Hematopoietic multipotent progenitor cell treated with erythropoietin and hydrocortisone succinate and interleukin-3 and kit ligand, for 6 days (in vitro differentiated cells): ENCODE results near the gene SMIM15.

Experiments used
- DNase-seq: peaks from one replicate; pipeline ENCODE4 v3.0.0-alpha.2; 2015

Gene SMIM15

GRCh38 chr5:61159070-61159469 lies 3.2 kb downstream of the SMIM15 start:
- DNase-seq, result peak; percentile 17

GRCh38 chr5:61151893-61152292 lies 10.4 kb downstream of the SMIM15 start:
- no peak for DNase-seq

DNA sequence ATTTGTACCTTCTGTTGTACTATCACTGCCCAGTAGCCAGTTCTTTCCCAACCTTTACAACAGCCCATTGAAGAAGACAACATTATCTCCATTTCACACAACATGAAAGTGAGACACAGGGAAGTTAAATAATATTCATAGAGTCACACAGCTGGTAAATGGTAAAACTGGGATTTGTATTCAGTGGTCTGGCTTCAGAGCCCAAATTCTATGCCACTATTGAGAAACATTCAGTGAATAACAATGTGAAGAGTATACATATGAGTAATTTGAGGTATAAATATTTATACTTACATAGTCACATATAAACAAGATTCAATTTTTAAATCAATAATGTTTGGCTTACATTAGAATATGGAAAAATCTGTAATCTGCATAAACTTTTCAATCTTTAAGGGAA lies 13.8 kb downstream of the SMIM15 start:
- DNase-seq, result no peak

DNA sequence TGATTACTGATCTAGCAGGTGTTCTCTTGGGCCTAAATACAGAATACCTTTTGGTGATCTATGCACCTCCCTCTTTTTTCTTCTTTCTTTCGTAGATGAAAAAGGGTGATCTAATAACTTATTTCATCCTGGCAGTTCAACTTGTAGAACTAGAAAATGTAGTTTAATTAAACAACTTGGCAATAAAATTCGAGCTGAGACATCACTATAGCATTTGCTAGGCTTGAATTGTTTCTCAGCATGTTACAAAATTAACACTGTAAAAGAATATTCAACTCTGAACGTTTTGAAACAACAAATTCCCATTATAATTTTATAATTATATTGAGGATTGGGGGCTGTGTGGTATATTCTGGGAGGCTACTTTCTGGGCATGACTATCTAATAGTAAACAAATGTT lies 19.5 kb downstream of the SMIM15 start:
- DNase-seq, result no peak

- DNase-seq, result no peak
Observed at GRCh38 chr5:61142391-61142790, 19.9 kb downstream of the SMIM15 start.

DNA sequence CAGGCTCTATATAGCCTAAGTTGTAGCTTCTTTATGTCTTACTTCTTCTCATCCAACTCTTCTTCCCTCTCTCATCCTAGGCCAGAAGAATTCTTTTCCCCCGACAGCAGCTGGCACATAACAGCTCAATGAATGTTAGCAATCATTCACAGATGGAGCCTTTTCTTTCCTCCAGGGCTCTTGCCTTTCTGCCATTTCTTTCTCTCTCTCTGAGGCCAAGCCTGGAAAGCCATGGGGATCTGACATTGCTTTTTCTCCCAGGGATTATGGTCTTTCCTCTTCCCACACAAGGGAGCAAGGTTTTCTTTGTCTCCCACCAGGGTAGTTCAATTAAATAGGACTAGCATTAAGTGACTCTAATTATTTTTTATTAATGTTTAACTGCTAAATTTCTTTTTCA lies 20.5 kb downstream of the SMIM15 start:
- DNase-seq, result no peak

DNA sequence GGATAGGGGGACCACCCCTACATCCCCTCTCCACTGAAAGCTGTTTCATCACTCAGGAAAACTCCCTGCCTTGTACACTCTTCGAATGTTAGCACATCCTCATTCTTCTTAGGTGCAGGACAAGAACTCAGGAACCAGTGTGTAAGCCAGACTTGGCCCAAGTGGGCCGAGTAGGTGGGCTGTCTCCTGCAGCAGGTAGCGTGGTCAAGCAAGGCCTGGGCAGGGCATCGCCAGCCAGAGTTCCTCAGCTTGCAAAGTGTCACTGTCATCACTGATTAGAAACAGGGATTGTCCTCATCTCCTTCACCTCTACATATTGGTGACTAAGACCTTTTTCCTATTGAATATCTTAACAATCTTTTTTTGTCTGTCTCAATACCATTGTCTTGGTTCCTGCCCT lies 22.3 kb downstream of the SMIM15 start:
- no peak for DNase-seq

DNA sequence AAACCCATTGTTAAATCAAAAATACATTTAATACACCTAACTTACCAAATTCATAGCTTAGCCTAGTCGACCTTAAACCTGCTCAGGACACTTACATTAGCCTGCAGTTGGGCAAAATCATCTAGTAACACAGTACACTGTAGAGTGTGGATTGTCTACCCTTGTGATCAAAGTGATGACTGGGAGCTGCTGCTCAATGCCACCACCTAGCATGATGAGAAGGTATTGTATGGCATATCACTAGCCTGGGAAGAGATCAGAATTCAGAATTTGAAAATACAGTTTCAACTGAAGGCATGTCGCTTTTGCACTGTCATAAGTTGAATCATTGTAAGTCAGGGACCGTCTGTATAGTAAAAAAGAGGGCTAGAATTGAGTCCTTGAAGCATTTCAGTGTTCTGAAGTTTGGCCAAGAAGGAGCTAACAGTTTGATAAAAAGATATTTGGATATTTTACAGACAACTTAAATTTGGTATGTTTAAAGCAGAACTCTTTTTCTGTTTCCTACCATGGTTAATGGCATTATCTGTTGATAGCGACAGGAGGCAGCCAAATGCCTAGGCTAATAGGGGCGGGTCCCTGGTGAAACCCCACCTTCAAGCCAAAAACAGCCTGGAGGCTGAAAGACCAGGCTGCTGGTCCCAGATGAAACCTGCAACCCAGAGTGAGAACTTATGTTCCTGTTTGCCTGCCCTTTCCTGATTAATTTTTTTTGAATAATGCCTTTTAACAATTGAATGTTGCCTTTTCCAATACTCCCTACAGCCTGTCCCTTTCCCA lies 23.0 kb downstream of the SMIM15 start:
- peak; percentile 56 for DNase-seq

GRCh38 chr5:61137835-61138234 lies 24.4 kb downstream of the SMIM15 start:
- no peak for DNase-seq

GRCh38 chr5:61132559-61132958 lies 29.7 kb downstream of the SMIM15 start:
- DNase-seq, result no peak

GRCh38 chr5:61130289-61130688 lies 32.0 kb downstream of the SMIM15 start:
- no peak for DNase-seq

GRCh38 chr5:61123145-61123544 lies 39.1 kb downstream of the SMIM15 start:
- DNase-seq, result no peak

DNA sequence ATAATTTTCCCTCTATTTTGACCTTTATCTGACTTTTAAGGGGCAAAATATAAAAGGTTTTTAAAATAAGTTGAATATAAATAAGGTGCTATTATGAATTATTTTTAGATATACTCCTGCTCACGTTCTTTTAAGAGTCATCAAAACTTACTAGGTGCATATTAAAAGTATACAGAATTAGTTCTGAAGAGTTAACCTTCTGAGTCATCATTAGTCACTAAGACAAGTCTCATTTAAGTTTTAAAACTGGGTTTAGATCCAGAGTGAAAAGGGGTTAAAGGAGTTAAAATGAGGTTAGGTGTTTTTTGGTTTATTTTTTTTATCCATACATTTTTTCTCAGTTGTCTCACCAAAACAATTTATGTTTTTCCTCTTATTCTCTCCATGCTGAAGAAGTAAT lies 41.7 kb downstream of the SMIM15 start:
- DNase-seq, result no peak

DNA sequence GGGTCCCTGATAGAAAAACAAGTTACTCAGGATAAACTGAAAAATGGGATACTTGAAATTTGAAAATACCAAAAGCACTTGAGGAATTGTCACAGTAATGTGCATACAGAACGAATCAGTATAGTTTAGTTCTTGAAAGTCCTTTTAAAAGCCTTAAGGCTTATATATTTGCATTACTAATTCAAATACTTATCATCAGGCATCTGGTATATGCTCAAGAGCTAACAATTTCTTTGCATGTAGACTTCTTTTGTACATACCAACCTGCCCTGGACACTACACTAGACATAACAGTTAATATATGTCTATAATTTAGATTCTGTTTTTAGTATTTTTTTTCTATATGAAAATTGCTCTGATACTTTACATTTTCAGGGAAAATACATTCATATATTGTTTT lies 43.2 kb downstream of the SMIM15 start:
- no peak for DNase-seq

DNA sequence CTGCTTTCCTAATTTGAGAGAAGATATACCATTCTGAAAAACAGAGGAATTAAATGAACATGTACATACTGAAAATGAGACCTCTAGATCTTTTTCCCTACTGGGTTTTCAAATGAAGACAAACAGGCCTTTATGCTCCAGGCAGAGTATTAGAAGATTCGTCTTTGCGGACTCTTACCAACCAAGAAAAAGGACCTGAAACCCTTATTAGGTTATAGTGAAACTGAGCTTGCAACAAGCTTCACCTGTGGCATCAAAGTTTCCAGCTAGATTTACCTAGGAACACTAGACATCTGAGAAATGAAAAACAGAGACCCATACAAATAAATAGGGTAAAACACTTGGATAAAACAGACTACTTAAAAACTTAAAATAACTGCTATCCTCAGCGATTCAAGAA lies 46.3 kb downstream of the SMIM15 start:
- DNase-seq, result no peak

GRCh38 chr5:61114441-61114840 lies 47.8 kb downstream of the SMIM15 start:
- no peak for DNase-seq
